Erythroblast (primary cell): ENCODE measurements around the gene MS4A6A.

Experiments
- GATA1 ChIP-seq: IDR thresholded peaks from 2 replicates; pipeline ENCODE4 v1.6.1; 2011; ENCODE audit warnings: low read depth, mild to moderate bottlenecking, control low read depth, low read length, moderate library complexity
- POLR2A ChIP-seq: IDR thresholded peaks from 2 replicates; pipeline ENCODE4 v1.6.1; 2011; ENCODE audit warnings: mild to moderate bottlenecking, low read length

DNA sequence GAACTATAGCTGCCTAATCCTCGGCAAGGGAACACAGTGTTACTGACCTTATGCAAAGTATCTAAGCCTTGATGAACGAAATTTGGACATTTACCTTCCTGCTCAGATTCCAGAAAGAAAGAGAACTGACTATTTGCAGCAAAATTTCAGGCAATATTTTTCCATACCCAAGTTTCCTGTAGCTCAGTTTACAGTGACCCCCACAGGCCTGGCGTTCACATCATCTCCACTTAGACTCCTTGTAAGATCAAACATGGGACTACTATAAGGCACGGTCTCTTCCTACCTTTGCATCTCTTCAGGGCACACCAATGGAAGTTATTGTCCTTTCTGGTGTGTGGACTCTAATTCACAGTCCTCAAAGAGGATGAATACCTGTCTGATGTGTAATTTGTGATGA is 21.1 kb downstream of the MS4A6A start:
- TF ChIP-seq POLR2A (no peak), GATA1 (no peak)
